ENCODE results near the gene CA5A. TPM values are rescaled to one million over a fixed set of nuclear protein-coding genes. Genes with fewer than 3 reads are reported as not detected.

CA5A gene
- total and polyA plus RNA-seq, 9 of the 15 experiments (the other 6 are each of a cell fraction or from before 2014, with no cell fraction given), result not detected

DNA sequence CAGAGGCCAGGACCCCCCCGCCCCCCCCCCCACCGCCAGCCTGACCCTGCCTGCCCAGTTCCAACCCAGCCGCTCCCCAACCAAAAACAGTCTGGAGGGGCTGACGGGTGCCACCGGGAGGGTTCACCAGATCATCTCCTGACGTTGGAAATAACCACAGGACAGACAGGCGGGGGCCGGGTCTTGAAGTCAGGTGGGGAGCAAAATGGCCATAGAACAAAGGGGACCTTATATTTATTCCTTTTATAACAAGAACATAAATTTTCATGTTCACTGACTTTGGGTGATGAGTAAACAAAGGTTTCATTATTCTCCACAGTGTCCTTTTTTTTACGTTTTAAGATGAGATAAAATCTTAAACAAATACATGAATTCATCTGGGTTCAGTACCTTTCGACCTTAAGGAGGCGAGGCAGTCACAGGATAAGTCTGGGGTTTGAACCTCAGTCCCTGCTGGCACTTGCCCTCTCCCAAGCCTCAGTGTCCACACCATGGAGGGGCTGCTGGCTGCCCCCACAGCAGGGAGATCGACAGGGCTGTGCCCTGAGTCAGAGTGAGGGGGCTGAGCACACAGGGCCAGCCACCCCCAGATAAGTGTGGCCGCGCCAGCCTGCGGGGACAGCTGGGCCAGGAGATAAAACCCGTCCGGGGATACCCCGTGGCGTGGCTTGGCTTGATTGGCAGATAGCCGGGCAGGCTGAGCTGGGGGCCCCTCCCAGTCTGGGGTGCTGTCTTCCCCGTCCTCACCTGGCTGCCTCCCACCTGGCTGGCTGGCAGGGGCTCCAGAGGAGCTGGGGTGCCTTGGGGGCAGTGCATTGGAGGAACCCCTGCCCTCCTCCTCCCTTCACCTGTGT is 82.0 kb downstream of the CA5A start (continued):
- TF ChIP-seq USF2 (CRISPR knock-in tag; IDR thresholded peaks at IDR 0.05) (no peak), ZNF316 (IDR thresholded peaks at IDR 0.05) (no peak), ZNF282 (CRISPR knock-in tag; IDR thresholded peaks at IDR 0.05) (no peak), ARID2 (IDR thresholded peaks at IDR 0.05) (no peak), SRSF1 (IDR thresholded peaks at IDR 0.05; ENCODE audit: low read depth, low read length) (no peak), TCFL5 (CRISPR knock-in tag; conservative IDR thresholded peaks at IDR 0.05) (no peak), ARID3B (CRISPR knock-in tag; IDR thresholded peaks at IDR 0.05; ENCODE audit: borderline replicate concordance) (no peak), E2F3 (CRISPR knock-in tag; IDR thresholded peaks at IDR 0.05) (peak; percentile 39; the same call in 1 of the 2 replicates), JUN (IDR thresholded peaks at IDR 0.05; ENCODE audit: borderline replicate concordance, low read depth, low read length) (peak; percentile 88; the same call in 1 of the 2 replicates), JUN (CRISPR knock-in tag; IDR thresholded peaks at IDR 0.05; ENCODE audit: borderline replicate concordance) (no peak), SREBF2 (CRISPR knock-in tag; IDR thresholded peaks at IDR 0.05) (no peak), ZNF384 (IDR thresholded peaks at IDR 0.05; ENCODE audit: low read depth, low read length) (0 out of 2 replicates have a peak, but pooled peaks have one; percentile 9), GATAD2B (IDR thresholded peaks at IDR 0.05; ENCODE audit: borderline replicate concordance) (peak; percentile 97), ELF4 (CRISPR knock-in tag; IDR thresholded peaks at IDR 0.05) (peak; percentile 90), FOXP4 (CRISPR knock-in tag; IDR thresholded peaks at IDR 0.05; ENCODE audit: borderline replicate concordance) (no peak; the same call in 1 of the 2 replicates)
- TF ChIP-seq, protein P1, sequence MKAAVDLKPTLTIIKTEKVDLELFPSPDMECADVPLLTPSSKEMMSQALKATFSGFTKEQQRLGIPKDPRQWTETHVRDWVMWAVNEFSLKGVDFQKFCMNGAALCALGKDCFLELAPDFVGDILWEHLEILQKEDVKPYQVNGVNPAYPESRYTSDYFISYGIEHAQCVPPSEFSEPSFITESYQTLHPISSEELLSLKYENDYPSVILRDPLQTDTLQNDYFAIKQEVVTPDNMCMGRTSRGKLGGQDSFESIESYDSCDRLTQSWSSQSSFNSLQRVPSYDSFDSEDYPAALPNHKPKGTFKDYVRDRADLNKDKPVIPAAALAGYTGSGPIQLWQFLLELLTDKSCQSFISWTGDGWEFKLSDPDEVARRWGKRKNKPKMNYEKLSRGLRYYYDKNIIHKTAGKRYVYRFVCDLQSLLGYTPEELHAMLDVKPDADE (conservative IDR thresholded peaks at IDR 0.05; ENCODE audit: control insufficient read depth, low read depth, low read length), result peak; percentile 93

Measured in K562 (cell line).